Thyroid gland (tissue), 4 donors: ENCODE results near the gene NDUFAF7. TPM values are rescaled to one million over a fixed set of nuclear protein-coding genes. Genes with fewer than 3 reads are reported as not detected.

Experiments
- DNase-seq, 2 donors: peaks; one replicate each; pipeline ENCODE4 v3.0.0-alpha.2; 2019
- H3K27ac ChIP-seq, 3 donors: fragments of 200-600 bp; sonication (generic); 1 replicate in 2 of 3; 2 replicates in 1 of 3; pipeline ENCODE4 v1.5.1; 2016 to 2019; ENCODE audit warnings: mild to moderate bottlenecking in 1 of 3, moderate library complexity in 1 of 3
- H3K27me3 ChIP-seq: fragments of 200-600 bp; sonication (generic); one replicate; pipeline ENCODE4 v1.5.1; 2019
- H3K36me3 ChIP-seq, 2 donors: fragments of 200-600 bp; sonication (generic); one replicate each; pipeline ENCODE4 v1.5.1; 2016 to 2019
- H3K4me1 ChIP-seq, 2 donors: fragments of 200-600 bp; sonication (generic); one replicate each; pipeline ENCODE4 v1.5.1; 2017 to 2019
- H3K4me3 ChIP-seq, 3 donors: fragments of 200-600 bp; sonication (generic); replicated peaks in 1 of 3; 1 replicate in 2 of 3; 2 replicates in 1 of 3; pipeline ENCODE4 v1.5.1; 2016; ENCODE audit warnings: mild to moderate bottlenecking in 1 of 3
- H3K9me3 ChIP-seq: fragments of 200-600 bp; sonication (generic); one replicate; pipeline ENCODE4 v1.5.1; 2017
- POLR2A ChIP-seq, 2 donors: fragments of 450-650 bp; IDR thresholded peaks; one replicate each; pipeline ENCODE4 v1.6.1; 2017; ENCODE audit warnings: antibody characterized with exemption in 2 of 2, mild to moderate bottlenecking in 2 of 2, moderate library complexity in 1 of 2
- WGBS, 2 donors: methylation state at CpG; one replicate each; pipeline ENCODE4 v1.1.5; 2017; 5-methylcytosine and 5-hydroxymethylcytosine counted together
- intact Hi-C: fragments of 100-400 bp; cut with DNase I; formaldehyde crosslinking; loops from one replicate; pipeline ENCODE4 v1.15.1; 2023
- total RNA-seq, 4 donors: library from RNA; depleted of rRNA; stranded (reverse); fragments of >200 nt; gene quantifications; one replicate each; pipeline ENCODE4 v1.2.3, GENCODE V29; 2016
- TF ChIP-seq, protein P1 (sequence below), 6 experiments: fragments of 200-600 bp in 3 of 6; fragments of 450-650 bp in 3 of 6; sonication (generic) in 3 of 6; IDR thresholded peaks; one replicate each; pipeline ENCODE4 v1.5.1; 2016 to 2019; ENCODE audit warnings: antibody characterized with exemption in 6 of 6, mild to moderate bottlenecking in 2 of 6, inconsistent platforms in 1 of 6, moderate library complexity in 1 of 6

Gene NDUFAF7
- total RNA-seq, 4 donors from 2014 or later: 11.5 to 23.1 (median 19.1) TPM

DNA sequence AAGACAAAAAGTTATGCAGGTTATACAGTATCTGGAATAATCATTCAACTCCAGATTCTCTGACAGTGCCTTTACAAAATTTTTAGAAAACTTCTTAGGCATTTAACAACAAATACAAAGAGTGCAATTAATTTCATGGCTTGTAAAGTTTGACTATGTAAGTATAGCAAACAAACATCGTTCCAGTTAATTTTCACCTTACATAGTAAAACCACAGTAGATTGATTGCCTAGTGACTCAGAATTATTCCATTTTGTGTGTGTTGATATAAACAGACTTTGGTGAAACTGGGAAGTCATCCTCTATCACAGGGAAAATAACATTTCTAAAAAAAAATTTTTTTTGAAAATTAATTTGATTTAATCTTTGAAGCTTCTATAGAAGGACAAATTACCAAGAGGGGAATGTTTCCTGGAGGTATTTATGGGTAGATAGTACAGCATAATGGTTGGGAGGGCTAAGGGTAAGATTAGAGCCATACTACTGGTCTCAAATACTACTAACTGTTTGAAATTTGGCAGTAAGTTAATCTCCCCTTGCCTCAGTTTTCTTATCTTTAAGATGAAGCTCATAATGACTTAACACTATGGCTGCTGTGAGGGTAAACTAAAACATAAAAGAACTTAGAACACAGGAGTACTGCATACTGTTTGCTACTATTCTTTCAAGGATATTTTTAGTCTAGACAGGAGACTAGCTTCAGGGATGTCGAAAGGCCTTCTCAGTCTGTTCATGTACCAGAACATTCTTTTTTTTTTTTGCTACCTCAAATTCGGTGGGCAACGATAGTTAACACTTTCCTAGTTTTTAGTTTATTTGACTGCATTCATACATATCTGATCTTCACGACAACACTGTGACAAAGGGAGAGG lies 19.6 kb downstream of the NDUFAF7 start:
- Histone ChIP-seq H3K4me3 (no peak overlapping the region), H3K27me3 (no peaks in the 10 kb centered on the region), H3K27ac (no peak overlapping the region), H3K9me3 (no peaks in the 10 kb centered on the region), H3K36me3 (peaks cover 24 to 46% of the 10 kb centered on the region in 2 donors), H3K4me1 (no peaks in the 10 kb centered on the region)
- intact Hi-C loops: no loop called here
- no peak for DNase-seq
- no peak for TF ChIP-seq POLR2A (IDR thresholded peaks at IDR 0.05)
- TF ChIP-seq, protein P1, sequence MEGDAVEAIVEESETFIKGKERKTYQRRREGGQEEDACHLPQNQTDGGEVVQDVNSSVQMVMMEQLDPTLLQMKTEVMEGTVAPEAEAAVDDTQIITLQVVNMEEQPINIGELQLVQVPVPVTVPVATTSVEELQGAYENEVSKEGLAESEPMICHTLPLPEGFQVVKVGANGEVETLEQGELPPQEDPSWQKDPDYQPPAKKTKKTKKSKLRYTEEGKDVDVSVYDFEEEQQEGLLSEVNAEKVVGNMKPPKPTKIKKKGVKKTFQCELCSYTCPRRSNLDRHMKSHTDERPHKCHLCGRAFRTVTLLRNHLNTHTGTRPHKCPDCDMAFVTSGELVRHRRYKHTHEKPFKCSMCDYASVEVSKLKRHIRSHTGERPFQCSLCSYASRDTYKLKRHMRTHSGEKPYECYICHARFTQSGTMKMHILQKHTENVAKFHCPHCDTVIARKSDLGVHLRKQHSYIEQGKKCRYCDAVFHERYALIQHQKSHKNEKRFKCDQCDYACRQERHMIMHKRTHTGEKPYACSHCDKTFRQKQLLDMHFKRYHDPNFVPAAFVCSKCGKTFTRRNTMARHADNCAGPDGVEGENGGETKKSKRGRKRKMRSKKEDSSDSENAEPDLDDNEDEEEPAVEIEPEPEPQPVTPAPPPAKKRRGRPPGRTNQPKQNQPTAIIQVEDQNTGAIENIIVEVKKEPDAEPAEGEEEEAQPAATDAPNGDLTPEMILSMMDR (IDR thresholded peaks at IDR 0.05): no peak
- WGBS, 2 donors: 85 to 91% methylated on average over 5 of the region's 5 CpGs

DNA sequence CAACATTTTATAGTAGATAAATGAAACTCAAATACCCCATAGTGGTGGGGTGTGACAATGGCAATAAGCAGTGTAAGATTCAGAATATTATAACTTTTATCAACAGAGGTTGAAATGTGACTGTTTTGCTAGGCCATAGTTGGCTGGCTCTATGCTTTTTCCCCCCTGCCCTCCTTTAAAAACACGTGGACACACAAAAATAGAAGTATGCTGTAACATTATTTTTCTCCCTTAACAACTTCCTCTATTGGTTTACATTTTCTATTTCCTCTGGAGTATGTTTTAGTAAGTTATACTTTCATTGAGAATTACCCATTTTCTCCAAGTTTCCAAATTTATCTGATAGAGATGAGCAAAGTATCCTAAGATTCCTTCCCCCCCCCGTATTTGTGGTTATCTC lies 31.1 kb downstream of the NDUFAF7 start:
- Histone ChIP-seq H3K27me3 (no peaks in the 10 kb centered on the region), H3K4me3 (no peak overlapping the region), H3K27ac (no peak overlapping the region), H3K4me1 (no peaks in the 10 kb centered on the region), H3K9me3 (no peaks in the 10 kb centered on the region), H3K36me3 (peaks cover 0 to 13% of the 10 kb centered on the region in 2 donors)
- no peak for DNase-seq
- TF ChIP-seq POLR2A (IDR thresholded peaks at IDR 0.05): no peak
- TF ChIP-seq, protein P1 (IDR thresholded peaks at IDR 0.05): no peak
- WGBS, 2 donors: 73 to 77% methylated on average over 2 of the region's 2 CpGs
- intact Hi-C loops: no loop called here

DNA sequence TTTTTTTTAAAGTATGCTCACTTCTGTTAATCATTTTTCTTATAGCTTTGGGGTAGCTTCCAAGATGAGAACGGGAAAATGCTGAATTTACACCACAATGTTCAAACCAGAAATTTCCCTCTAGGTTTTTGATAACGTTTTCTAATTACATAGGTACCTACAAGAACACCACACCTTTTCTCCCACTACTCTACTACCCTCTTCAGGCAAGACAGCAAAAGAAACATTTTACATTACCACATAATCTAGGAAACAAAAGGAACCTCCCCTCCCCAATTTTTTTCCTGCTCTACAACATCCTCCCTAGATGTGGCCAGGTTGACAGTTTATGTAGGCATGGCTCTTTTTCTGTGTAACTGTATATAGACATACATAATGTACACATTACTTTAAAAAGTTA lies 32.4 kb downstream of the NDUFAF7 start:
- TF ChIP-seq, protein P1 (IDR thresholded peaks at IDR 0.05): no peak
- no peak for TF ChIP-seq POLR2A (IDR thresholded peaks at IDR 0.05)
- WGBS, 2 donors: 83 to 91% methylated on average over 2 of the region's 2 CpGs
- H3K4me1 ChIP-seq: no peaks in the 10 kb centered on the region
- H3K9me3 ChIP-seq: no peaks in the 10 kb centered on the region
- no peak overlapping the region for H3K4me3 ChIP-seq
- no peak overlapping the region for H3K27ac ChIP-seq
- no peak for DNase-seq
- intact Hi-C loops: no loop called here
- peaks cover 6 to 10% of the 10 kb centered on the region in 2 donors for H3K36me3 ChIP-seq
- no peaks in the 10 kb centered on the region for H3K27me3 ChIP-seq

DNA sequence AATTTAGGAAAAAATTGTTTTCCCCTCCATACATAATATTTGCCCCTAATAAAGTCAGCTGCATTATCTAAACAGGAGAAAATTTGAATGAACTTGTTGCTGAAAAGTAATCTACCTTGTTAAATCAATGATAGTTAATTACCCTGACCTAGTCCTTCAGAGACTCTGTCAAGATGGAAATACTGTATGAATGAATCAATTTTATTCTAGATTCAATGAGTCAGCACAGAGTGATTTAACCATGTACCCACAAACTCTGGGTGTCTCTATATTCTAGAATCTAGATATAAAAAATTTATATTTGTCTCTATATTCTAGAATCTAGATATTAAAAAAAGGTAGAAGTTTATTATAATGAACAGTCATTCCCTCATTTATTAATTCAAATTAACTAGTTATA lies 36.2 kb downstream of the NDUFAF7 start:
- DNase-seq: no peak
- Histone ChIP-seq H3K27ac (no peak overlapping the region), H3K9me3 (no peaks in the 10 kb centered on the region), H3K27me3 (no peaks in the 10 kb centered on the region), H3K36me3 (peaks cover 6 to 17% of the 10 kb centered on the region in 2 donors), H3K4me1 (no peaks in the 10 kb centered on the region), H3K4me3 (no peak overlapping the region)
- TF ChIP-seq POLR2A (IDR thresholded peaks at IDR 0.05): no peak
- TF ChIP-seq, protein P1 (IDR thresholded peaks at IDR 0.05): no peak
- intact Hi-C loops: no loop called here

DNA sequence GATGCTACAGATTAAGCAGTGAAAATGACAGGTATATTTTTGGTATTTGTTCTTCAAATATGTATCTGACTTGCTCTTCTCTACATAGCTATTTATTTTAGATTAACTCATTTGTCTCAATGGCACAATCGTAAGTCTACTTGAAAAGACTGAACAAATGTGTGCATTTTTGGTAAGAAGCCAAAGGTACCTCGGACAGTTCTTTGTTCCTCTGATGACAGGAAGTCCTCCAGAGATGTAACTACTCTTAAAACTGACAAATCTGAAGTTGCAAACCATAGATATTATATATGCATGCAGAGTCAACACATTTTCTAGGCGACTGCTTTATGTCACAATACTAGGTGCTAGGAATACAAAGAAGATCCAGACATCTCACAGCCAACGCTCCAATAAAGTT lies 36.7 kb downstream of the NDUFAF7 start:
- no peaks in the 10 kb centered on the region for H3K9me3 ChIP-seq
- TF ChIP-seq POLR2A (IDR thresholded peaks at IDR 0.05): no peak
- TF ChIP-seq, protein P1 (IDR thresholded peaks at IDR 0.05): no peak
- no peaks in the 10 kb centered on the region for H3K4me1 ChIP-seq
- peaks cover 6 to 17% of the 10 kb centered on the region in 2 donors for H3K36me3 ChIP-seq
- intact Hi-C loops: no loop called here
- DNase-seq: no peak
- no peaks in the 10 kb centered on the region for H3K27me3 ChIP-seq
- H3K4me3 ChIP-seq: no peak overlapping the region
- H3K27ac ChIP-seq: no peak overlapping the region
- WGBS, 2 donors: 92 to 95% methylated on average over 4 of the region's 4 CpGs
